ENCODE measurements around the gene LIN28A.

DNA sequence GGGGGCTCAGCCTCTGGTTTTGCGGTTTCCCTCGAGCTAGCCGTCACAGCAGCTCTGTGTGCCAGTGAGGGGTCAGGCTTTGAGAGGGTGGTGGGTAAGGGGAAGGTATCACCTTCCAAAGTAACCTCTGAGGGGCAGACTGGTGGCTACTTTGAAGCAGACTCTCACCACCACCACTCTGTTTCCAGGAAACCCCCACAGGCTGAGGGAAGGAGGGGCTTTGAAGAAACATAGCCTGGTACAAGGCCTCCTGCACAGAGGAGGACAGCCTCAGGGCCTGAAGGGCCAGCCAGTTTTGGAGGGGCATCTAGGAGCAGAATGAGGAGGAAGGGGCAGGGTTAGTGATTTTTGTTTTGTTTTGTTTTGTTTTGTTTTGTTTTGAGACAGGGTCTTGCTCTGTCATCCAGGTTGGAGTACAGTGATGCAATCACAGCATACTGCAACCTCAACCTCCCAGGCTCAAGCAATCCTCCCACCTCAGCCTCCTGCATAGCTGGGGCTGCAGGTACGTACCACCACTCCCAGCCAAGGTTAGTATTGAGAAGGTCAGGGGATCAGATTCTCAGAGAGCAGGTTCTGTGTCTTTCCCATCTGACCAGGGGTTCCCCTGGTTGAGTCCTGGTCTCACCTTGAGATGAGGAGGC, 20.9 kb upstream of the LIN28A start:
- TF ChIP-seq, protein P1, sequence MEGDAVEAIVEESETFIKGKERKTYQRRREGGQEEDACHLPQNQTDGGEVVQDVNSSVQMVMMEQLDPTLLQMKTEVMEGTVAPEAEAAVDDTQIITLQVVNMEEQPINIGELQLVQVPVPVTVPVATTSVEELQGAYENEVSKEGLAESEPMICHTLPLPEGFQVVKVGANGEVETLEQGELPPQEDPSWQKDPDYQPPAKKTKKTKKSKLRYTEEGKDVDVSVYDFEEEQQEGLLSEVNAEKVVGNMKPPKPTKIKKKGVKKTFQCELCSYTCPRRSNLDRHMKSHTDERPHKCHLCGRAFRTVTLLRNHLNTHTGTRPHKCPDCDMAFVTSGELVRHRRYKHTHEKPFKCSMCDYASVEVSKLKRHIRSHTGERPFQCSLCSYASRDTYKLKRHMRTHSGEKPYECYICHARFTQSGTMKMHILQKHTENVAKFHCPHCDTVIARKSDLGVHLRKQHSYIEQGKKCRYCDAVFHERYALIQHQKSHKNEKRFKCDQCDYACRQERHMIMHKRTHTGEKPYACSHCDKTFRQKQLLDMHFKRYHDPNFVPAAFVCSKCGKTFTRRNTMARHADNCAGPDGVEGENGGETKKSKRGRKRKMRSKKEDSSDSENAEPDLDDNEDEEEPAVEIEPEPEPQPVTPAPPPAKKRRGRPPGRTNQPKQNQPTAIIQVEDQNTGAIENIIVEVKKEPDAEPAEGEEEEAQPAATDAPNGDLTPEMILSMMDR (IDR thresholded peaks at IDR 0.05; ENCODE audit: insufficient read depth, low read depth, low read length): no peak
- TF ChIP-seq EZH2 (IDR thresholded peaks at IDR 0.05; ENCODE audit: insufficient read depth, low read length): no peak

All from astrocyte (in vitro differentiated cells and primary cell).